GM12872 (cell line): ENCODE results near the gene ATXN2.

Source experiments
- CTCF ChIP-seq: IDR thresholded peaks from 3 replicates; pipeline ENCODE4 v1.5.1; 2011; ENCODE audit warnings: low read depth, mild to moderate bottlenecking, low read length, moderate library complexity; ENCODE audit not compliant: insufficient read depth

Gene ATXN2

GRCh38 chr12:111506260-111506659 lies 92.9 kb downstream of the ATXN2 start:
- no peak for TF ChIP-seq CTCF

GRCh38 chr12:111505601-111506036 lies 93.5 kb downstream of the ATXN2 start:
- TF ChIP-seq CTCF, result no peak

GRCh38 chr12:111503116-111503515 lies 96.0 kb downstream of the ATXN2 start:
- TF ChIP-seq CTCF, result no peak

- TF ChIP-seq CTCF, result no peak
Observed at GRCh38 chr12:111494676-111495075, 104.4 kb downstream of the ATXN2 start.

GRCh38 chr12:111488798-111489197 lies 110.3 kb downstream of the ATXN2 start:
- no peak for TF ChIP-seq CTCF

GRCh38 chr12:111488271-111488670 lies 110.8 kb downstream of the ATXN2 start:
- TF ChIP-seq CTCF, result no peak

- TF ChIP-seq CTCF, result peak; percentile 29; the same call in 2 of the 3 replicates
Observed at GRCh38 chr12:111482462-111482861, 116.7 kb downstream of the ATXN2 start.

GRCh38 chr12:111471236-111471635 lies 127.9 kb downstream of the ATXN2 start:
- TF ChIP-seq CTCF, result no peak
